ENCODE measurements around the gene GPS1. TPM values are rescaled to one million over a fixed set of nuclear protein-coding genes. Genes with fewer than 3 reads are reported as not detected.
A peak's percentile ranks its signal among the peaks of the same experiment; 100 is the strongest.

GPS1 gene
- total and polyA plus RNA-seq, 10 of the 15 experiments (the other 5 are each of a cell fraction or from before 2014, with no cell fraction given) = 2.2 to 146 (median 77.7) TPM

- FAIRE-seq (peak; percentile 90), ATAC-seq (peak; percentile 99), DNase-seq (ENCODE audit: low read depth, low spot score) (peak; percentile 51)
- Histone ChIP-seq H3K4me2 (ENCODE audit: control insufficient read depth, insufficient read depth) (peak overlapping the region; percentile 88), H3K9ac (ENCODE audit: control insufficient read depth, insufficient read depth, low read length) (peak overlapping the region; percentile 84), H3K4me1 (ENCODE audit: control insufficient read depth, insufficient read depth, low read length) (peaks cover 21% of the 10 kb centered on the region), H3K9me3 (replicated peaks; ENCODE audit: control insufficient read depth, insufficient read depth, low read length) (no peaks in the 10 kb centered on the region), H3K36me3 (ENCODE audit: control insufficient read depth in 2 of 2, insufficient read depth in 2 of 2, low read length in 1 of 2) (no peaks in the 10 kb centered on the region; a peak in 1 of 4 replicates), H3K79me2 (ENCODE audit: control insufficient read depth, insufficient read depth, low read length) (peaks cover 14% of the 10 kb centered on the region), H3K27me3 (replicated peaks in 1 of 2; ENCODE audit: control insufficient read depth in 2 of 2, insufficient read depth in 2 of 2, low read length in 1 of 2) (no peaks in the 10 kb centered on the region), H3K27ac (ENCODE audit: control insufficient read depth, insufficient read depth) (peak overlapping the region; percentile 87), H2AFZ (ENCODE audit: control insufficient read depth, low read depth, low read length) (peak overlapping the region; percentile 81), H4K20me1 (ENCODE audit: control insufficient read depth, insufficient read depth) (no peaks in the 10 kb centered on the region), H3K4me3 (peak overlapping the region; percentile 77)
- in situ Hi-C loops (cut with MboI) (no loop called here), intact Hi-C loops (cut with micrococcal nuclease; ENCODE audit: unreplicated experiment) (loop anchor here (5.0 kb wide), 1 partner anchor 46 kb away; no protein-coding TSS in a partner anchor)
- BruUV-seq (replicated peaks) = no TSS peak
- WGBS (ENCODE audit: insufficient coverage, insufficient replicate concordance, low lambda C conversion rate, missing lambda C conversion rate) = 2% methylated on average over 24 of the region's 24 CpGs
- ChIA-PET RAD21 (ENCODE audit: unreplicated experiment) (interaction anchor here (0.7 to 1.5 kb wide), 8 partner anchors 8 to 192 kb away, joined by 3 to 5 read pairs (median 4); partner anchors contain the start of genes CENPX, DCXR, FASN and LRRC45), SMC1A (ENCODE audit: uncharacterized antibody, unreplicated experiment) (interaction anchor here (0.7 to 1.4 kb wide), 3 partner anchors 31 to 76 kb away, joined by 3 to 6 read pairs (median 4); partner anchors contain the start of gene DCXR), CTCF (interaction anchor here (0.8 to 2.0 kb wide), 10 partner anchors 10 to 100 kb away, joined by 3 to 11 read pairs (median 4); partner anchors contain the start of genes CENPX, DCXR, LRRC45 and RAC3), POLR2A (interaction anchor here (0.5 to 1.8 kb wide), 11 partner anchors 8 to 192 kb away, joined by 3 to 7 read pairs (median 4); partner anchors contain the start of genes ASPSCR1, DCXR and FASN)
- no peak for TF ChIP-seq E2F4 (IDR thresholded peaks at IDR 0.05; ENCODE audit: low read depth, low read length)
- peak; percentile 46 to 63 (median 56) for TF ChIP-seq CTCF (IDR thresholded peaks at IDR 0.05 in 2 of 3, conservative IDR thresholded peaks at IDR 0.05 in 1 of 3; ENCODE audit: control insufficient read depth in 2 of 3, extremely low read depth in 1 of 3, insufficient read depth in 1 of 3, low read depth in 3 of 3, low read length in 3 of 3)
- peak; percentile 45; the same call in 1 of the 2 replicates for TF ChIP-seq MLLT1 (IDR thresholded peaks at IDR 0.05)
- TF ChIP-seq BHLHE40 (IDR thresholded peaks at IDR 0.05; ENCODE audit: borderline replicate concordance in 1 of 2, low read depth in 2 of 2, low read length in 1 of 2) = peak; percentile 7 to 42; a peak in 1 of 4 replicates
- TF ChIP-seq HDAC6 (IDR thresholded peaks at IDR 0.05; ENCODE audit: unreplicated experiment) = no peak
- TF ChIP-seq SIN3A (IDR thresholded peaks at IDR 0.05; ENCODE audit: low read depth, low read length) = peak; percentile 58; the same call in 1 of the 2 replicates
- TF ChIP-seq IKZF2 (IDR thresholded peaks at IDR 0.05) = peak; percentile 45 to 46; a peak in 1 of 4 replicates
- TF ChIP-seq KLF5 (IDR thresholded peaks at IDR 0.05; ENCODE audit: partially characterized antibody) = no peak
- peak; percentile 62; the same call in 1 of the 2 replicates for TF ChIP-seq ZBTB40 (IDR thresholded peaks at IDR 0.05; ENCODE audit: borderline replicate concordance)
Observed at GRCh38 chr17:82105882-82106687, 54.4 kb downstream of the GPS1 start.
